Testis (tissue), 2 donors: ENCODE measurements around the gene DYNC2LI1.

Source experiments
- CTCF ChIP-seq, 3 experiments: fragments of 450-650 bp in 2 of 3; fragments of 200-600 bp in 1 of 3; sonication (generic) in 1 of 3; IDR thresholded peaks; one replicate each; pipeline ENCODE4 v1.5.1; 2016 to 2019; ENCODE audit warnings: antibody characterized with exemption in 3 of 3, mild to moderate bottlenecking in 2 of 3, moderate library complexity in 1 of 3
- POLR2A ChIP-seq: fragments of 450-650 bp; IDR thresholded peaks from one replicate; pipeline ENCODE4 v1.6.1; 2017; ENCODE audit warnings: antibody characterized with exemption, mild to moderate bottlenecking, moderate library complexity

- no peak for TF ChIP-seq POLR2A
- no peak for TF ChIP-seq CTCF (IDR thresholded peaks at IDR 0.05)
These were observed 68.4 kb downstream of the DYNC2LI1 start for GRCh38 chr2:43841949-43842865.
